ENCODE results near the gene RTP5. TPM values are rescaled to one million over a fixed set of nuclear protein-coding genes. Genes with fewer than 3 reads are reported as not detected.

The RTP5 gene
- total RNA-seq, 1 experiment from 2014 or later: not detected

DNA sequence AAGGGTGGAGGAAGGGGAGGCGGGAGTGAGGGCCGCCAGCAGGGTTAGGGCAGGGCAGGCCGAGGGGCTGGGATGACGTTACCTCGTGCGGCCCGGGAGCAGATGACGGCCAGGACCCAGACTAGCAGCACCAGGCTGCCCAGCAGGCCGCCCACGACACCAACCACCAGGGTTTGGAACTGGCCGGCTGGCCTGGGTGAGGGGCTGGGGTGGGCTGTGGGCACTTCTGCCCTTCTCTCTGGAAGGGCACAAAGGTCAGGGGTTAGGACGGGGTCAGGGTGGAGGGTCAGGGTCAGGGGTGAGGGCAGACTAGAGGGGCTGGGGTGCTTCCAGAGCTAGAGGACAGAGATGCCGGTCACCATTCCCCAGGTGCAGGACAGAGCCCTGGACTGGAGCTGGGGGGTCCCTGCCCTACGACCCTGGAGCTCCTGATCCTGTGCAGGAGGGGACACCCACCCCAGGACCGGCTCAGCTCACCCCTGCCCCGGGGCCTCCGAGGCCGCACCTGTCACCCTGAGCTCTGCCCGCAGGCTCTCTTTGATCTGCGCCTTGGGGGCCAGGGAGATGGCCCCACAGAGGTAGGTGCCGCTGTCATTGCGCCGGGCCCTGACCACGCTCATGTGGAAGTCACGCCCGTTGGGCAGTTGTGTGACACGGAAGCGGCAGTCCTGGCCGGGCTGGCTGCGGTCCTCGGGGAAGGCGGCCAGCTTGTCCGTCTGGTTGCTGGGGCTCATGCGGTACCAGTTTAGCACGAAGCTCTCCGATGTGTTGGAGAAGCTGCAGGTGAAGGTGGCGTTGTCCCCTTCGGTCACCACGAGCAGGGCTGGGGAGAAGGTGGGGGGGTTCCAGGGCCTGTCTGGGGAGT lies 17.2 kb upstream of the RTP5 start:
- Histone ChIP-seq H4K5ac (ENCODE audit: insufficient read length, low read depth, low read length) (no peak overlapping the region), H2BK20ac (ENCODE audit: low read depth, low read length, poor library complexity, severe bottlenecking) (no peak overlapping the region), H3K4me1 (ENCODE audit: insufficient read depth, low read length) (no peaks in the 10 kb centered on the region), H3K56ac (ENCODE audit: insufficient read length, low read depth, low read length) (no peak overlapping the region), H2BK5ac (ENCODE audit: insufficient read length, low read length) (no peak overlapping the region), H3K23me2 (ENCODE audit: insufficient read length, low read depth, low read length, poor library complexity, severe bottlenecking) (no peaks in the 10 kb centered on the region), H3K18ac (ENCODE audit: insufficient read length, low read depth, low read length) (no peak overlapping the region), H3K4me2 (ENCODE audit: insufficient read depth, insufficient read length, low read length) (no peak overlapping the region), H3K14ac (ENCODE audit: insufficient read depth, low read length) (no peak overlapping the region; the same call in 1 of the 2 replicates), H4K8ac (replicated peaks; ENCODE audit: insufficient read length, low read depth, low read length) (no peak overlapping the region), H3T11ph (ENCODE audit: low read length) (no peak overlapping the region), H4K91ac (ENCODE audit: insufficient read length, low read depth, low read length) (no peak overlapping the region), H2BK12ac (ENCODE audit: insufficient read length, low read depth, low read length) (no peak overlapping the region), H3K79me2 (ENCODE audit: insufficient read depth, low read length) (no peaks in the 10 kb centered on the region), H3K4ac (ENCODE audit: low read depth, low read length) (no peak overlapping the region), H3K79me1 (ENCODE audit: insufficient read depth, low read depth, low read length, poor library complexity, severe bottlenecking) (no peaks in the 10 kb centered on the region), H3K27me3 (ENCODE audit: insufficient read depth, low read length) (no peaks in the 10 kb centered on the region), H2BK15ac (ENCODE audit: low read depth, low read length) (no peak overlapping the region), H2AFZ (ENCODE audit: low read length) (no peak overlapping the region), H3K9ac (ENCODE audit: extremely low read depth, insufficient read length, low read length) (no peak overlapping the region), H2AK5ac (ENCODE audit: insufficient read length, low read length) (no peak overlapping the region), H3K9me3 (ENCODE audit: control insufficient read depth, low read depth, low read length) (no peaks in the 10 kb centered on the region), H3K27ac (ENCODE audit: insufficient read length, low read depth, low read length) (no peak overlapping the region), H3K23ac (ENCODE audit: insufficient read length, low read depth, low read length) (no peak overlapping the region), H4K20me1 (ENCODE audit: control insufficient read depth, insufficient read depth, insufficient read length) (no peaks in the 10 kb centered on the region), H2BK120ac (ENCODE audit: low read depth, low read length, poor library complexity, severe bottlenecking) (no peak overlapping the region)
- TF ChIP-seq, protein P1, sequence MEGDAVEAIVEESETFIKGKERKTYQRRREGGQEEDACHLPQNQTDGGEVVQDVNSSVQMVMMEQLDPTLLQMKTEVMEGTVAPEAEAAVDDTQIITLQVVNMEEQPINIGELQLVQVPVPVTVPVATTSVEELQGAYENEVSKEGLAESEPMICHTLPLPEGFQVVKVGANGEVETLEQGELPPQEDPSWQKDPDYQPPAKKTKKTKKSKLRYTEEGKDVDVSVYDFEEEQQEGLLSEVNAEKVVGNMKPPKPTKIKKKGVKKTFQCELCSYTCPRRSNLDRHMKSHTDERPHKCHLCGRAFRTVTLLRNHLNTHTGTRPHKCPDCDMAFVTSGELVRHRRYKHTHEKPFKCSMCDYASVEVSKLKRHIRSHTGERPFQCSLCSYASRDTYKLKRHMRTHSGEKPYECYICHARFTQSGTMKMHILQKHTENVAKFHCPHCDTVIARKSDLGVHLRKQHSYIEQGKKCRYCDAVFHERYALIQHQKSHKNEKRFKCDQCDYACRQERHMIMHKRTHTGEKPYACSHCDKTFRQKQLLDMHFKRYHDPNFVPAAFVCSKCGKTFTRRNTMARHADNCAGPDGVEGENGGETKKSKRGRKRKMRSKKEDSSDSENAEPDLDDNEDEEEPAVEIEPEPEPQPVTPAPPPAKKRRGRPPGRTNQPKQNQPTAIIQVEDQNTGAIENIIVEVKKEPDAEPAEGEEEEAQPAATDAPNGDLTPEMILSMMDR (conservative IDR thresholded peaks at IDR 0.05): no peak
- Mint-ChIP-seq H3K27me3 (ENCODE audit: low read depth) (peaks cover 3% of the 10 kb centered on the region), H3K27ac (no peak overlapping the region), H3K9me3 (no peaks in the 10 kb centered on the region), H3K4me3 (no peak overlapping the region), H3K36me3 (ENCODE audit: insufficient read depth in 1 of 3, low read depth in 3 of 3) (no peaks in the 10 kb centered on the region), H3K4me1 (no peaks in the 10 kb centered on the region)
- no CpG with 5 or more reads among the region's 39 CpGs for WGBS (ENCODE audit: extremely low coverage, insufficient read length, low lambda C conversion rate)
- DNase-seq: peak; percentile 22

Data from H9 (cell line).